Colon (tissue), 2 donors: Measurements from ENCODE around the gene GRHL1.

Experiments
- FAIRE-seq: peaks from 2 replicates; lab custom pipeline; 2012; peaks lifted over from hg19 to GRCh38; lab: Jason Lieb, UNC
- donor health status: control.
- donor health status: control.

Gene GRHL1

DNA sequence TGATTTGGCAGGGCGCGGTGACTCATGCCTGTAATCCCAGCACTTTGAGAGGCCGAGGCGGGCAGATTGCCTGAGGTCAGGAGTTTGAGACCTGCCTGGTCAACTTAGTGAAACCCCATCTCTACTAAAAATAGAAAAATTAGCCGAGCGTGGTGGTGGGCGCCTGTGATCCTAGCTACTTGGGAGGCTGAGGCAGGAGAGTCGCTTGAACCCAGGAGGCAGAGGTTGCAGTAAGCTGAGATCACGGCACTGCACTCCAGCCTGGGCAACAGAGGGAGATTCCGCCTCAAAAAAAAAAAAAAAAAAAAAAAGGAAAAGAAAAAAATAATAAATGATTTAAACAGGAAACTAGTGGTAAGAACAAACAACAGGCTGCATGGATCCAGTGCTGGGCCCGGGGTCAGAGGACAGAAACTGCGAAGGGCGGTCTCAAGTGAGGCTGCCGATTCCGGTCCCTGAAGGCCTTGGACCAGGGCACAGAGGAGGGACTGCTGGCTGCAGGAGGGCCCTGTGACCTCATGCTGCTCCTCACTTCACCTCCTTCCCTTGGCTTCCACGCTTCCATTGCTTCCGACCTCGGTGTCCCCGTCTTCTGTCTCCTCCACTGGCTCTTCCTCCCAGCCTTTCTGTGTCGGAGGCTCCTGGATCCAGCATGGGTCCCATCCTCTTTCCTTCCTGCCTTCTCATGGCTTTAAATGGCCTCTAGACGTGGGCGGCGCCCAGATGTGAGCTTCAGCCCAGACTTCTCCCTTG is 2.1 kb upstream of the GRHL1 start:
- no peak for FAIRE-seq

DNA sequence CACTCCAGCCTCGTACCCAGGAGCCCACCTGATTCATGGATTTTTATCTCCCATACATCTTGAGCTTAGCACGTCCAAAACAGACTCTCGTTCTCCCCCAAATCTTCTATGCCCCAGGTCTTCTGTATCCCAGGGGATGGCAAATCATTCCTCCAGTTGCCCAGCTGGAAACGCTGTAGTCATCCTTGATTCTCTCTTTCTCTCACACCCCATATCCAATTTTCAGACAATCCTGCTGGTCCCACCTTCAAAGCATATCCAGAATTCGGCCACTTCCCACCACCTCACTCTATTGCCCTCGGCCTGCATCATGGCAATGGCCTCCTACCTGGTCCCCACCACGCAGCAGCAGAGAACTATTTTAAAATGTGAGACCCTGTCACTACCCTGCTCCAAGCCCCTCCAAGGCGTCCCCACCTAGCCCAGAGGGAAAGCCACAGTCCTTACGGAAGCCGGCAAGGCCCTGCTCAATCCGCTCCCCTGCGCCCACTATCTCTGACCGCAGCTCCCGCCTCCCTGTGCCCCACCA is 1.4 kb upstream of the GRHL1 start:
- FAIRE-seq, result no peak

DNA sequence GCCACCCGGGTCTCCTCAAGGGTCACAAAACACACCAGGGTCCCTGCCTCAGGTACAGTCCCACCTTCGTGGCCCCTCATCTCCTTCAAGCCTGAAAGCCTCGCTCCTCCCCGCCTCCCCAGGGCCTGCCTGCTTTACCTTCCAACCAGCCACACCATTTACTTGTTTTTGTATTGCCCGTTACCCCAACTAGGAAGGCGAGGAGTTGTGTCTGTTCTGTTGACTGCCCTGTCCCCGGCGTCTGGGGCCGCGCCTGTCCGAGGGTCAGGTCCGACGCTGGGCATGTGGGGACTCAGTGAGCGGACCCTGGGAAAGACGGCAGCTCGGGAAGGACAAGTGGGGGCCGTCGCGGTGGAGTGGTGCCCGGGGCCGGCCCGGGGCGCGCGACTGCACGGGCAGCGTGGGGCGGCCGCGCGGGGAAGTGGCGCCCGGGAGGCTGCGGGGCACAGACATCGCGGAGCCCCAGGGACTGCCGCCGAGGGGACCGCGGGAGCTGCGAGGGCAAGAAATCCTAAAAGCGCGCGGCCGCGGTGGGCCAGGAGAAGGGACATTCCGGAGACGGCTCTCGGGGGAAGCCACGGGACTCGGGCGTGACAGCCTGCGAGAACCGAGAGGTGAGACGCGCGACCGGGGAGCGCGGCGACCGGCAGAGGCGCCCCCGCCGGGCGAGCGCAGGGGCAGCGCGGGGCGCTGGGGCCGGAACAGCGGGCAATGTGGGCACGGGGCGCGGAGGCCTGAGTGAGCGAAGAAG is 797 bp upstream of the GRHL1 start:
- no peak for FAIRE-seq

DNA sequence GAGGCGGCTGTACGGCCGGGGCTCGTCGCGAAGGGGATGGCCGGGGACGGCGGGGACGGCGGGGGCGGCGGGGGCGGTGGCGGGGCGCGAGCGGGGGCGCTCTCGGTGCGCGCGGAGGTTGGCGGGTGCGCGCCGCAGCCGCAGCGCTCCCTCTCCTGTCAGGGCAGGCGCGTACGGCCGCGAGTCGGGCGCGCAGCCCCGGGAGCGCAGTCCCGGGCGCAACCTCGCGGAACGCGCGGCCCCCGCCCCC is 296 bp upstream of the GRHL1 start:
- no peak for FAIRE-seq

DNA sequence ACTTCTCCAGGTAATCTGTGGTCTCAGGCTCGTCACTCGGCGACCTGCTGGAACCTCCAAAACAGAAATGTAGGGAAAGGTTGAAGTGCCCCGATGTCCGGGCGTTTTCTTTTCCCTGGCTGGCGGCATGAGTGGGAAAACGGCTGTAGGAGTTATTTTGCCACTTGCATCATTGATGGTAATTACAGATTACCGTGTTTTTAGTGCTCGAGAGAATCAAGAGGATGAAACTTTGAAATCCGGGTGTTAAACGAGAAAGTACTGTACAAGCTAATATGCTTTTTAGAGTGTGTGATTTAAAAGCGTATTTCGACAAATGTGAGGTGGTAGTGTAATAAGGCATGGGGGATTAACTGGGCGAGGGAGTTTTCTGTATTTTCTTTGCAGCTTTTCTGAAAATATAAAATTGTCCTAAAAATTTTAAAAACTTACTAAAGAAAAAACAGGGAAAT is 819 bp downstream of the GRHL1 start:
- no peak for FAIRE-seq

DNA sequence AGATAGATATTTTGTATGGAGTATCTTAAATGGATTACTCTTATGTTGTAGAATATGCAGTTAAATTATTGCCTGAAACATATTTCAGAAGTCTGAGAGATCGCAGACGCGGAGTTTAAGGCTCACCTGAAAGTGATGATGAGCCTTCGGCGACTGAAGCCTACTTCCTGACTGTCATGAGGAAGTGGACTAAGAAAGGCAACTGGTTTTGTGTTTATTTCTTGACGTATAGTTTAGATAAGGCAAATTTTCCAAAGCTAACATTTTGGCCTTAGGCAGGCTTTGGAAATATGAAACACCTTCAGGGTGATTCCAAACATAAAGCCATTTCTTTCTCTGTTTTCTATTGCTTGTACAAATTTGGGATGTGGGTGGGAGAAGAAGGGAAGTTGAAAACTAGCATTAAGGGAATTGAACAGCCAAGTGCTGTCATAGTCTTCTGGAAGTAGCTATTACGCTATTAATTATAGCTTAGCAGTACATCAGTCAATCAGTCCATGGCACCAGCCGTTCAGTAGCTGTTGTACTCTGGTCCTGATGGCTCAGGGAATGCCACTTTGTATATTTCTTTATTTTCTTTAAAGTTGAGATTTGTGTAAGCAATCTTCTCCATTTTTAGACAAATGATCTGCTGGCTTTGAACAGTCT is 1.5 kb downstream of the GRHL1 start:
- FAIRE-seq, result no peak

DNA sequence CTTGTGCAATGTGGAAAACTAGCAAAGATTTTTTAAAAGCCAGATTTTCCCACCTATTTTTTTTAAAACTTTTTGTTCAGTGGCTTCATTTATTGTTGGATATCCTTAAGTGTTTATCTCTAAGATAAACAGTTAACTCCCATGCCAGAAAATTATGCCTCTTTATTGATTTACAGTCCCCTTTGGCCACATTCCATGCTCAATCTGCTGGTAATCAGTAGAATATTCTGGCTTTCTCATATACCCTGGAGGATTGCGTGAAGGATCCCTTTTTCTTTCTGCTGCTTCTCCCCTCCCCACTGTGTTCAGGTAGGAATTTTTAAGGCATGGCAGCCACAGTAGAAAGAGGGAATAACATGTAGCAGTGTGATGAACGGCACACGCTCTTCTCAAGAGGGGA is 2.6 kb downstream of the GRHL1 start:
- no peak for FAIRE-seq

DNA sequence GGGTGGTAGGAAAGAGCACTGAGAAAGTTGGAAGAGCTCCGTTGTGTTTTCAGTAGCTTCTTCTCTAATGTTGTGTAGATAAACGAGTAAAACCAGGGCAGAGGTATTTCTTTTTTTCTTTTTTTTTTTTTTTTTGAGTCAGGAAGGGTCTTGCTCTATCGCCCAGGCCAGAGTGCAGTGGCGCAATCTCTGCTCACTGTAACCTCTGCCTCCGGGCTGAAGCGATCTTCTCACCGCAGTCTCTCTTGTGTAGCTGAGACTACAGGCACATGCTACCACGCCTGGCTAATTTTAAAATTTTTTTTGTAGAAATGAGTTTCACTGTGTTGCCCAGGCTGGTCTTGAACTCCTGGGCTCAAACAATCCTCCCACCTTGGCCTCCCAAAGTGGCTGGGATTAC is 6.6 kb downstream of the GRHL1 start:
- FAIRE-seq, result no peak

DNA sequence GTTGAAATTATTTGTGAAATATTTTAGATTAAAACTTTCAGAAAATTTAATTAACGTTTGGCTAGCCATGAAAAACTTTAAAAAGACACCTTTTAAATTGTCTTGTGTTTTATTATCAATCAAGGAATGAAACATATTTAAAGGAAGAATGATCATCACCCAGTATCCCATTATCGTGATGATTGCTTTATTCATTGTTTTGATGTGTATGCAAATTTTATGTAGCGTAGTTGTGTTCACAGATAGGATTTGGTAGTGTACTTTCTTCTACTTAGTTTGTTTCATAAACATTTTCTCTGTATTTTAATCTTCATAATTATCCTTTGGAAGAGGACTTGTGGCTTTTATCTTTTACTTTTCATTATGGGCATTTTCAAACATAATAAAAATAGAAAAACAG is 7.8 kb downstream of the GRHL1 start:
- no peak for FAIRE-seq

DNA sequence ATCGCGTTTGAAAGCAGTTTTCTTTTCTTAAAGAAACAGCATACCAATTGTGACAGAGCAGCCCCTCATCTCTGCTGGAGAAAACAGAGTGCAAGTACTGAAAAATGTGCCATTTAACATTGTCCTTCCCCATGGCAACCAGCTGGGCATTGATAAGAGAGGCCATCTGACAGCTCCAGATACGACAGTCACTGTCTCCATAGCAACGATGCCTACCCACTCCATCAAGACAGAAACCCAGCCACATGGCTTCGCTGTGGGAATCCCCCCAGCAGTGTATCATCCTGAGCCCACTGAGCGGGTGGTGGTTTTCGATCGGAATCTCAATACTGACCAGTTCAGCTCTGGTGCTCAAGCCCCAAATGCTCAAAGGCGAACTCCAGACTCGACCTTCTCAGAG is 9.5 kb downstream of the GRHL1 start:
- FAIRE-seq, result no peak

DNA sequence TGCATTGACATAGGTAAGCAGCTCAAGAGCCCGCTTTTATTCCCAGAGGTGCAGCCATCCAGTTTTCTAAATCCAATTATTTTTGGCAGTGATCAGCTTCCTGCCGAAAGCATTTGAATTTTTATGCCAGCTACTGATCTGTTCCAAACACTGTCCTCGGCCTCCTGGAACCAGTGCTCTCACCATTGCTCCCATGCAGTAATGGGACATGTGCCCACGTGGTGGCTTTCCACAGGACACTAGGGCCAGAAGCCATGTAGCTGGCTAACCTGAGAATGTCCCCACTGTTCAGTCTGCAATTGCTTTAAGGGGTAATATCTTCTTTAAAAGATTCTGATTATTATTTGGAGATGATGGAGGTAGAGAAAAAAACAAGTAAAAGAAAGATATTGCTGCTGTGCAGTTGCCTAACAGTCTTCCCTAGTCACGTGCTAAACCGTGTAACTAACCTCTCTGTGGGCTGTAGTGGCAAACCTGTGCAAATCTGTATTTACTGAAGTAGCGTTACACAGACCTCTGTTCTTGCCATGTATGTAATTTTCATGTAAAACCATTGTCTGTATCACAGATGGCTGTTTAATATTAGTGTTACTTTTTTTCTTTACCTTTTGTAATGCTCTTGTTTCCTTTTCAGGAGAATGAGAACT is 13.0 kb downstream of the GRHL1 start:
- no peak for FAIRE-seq

DNA sequence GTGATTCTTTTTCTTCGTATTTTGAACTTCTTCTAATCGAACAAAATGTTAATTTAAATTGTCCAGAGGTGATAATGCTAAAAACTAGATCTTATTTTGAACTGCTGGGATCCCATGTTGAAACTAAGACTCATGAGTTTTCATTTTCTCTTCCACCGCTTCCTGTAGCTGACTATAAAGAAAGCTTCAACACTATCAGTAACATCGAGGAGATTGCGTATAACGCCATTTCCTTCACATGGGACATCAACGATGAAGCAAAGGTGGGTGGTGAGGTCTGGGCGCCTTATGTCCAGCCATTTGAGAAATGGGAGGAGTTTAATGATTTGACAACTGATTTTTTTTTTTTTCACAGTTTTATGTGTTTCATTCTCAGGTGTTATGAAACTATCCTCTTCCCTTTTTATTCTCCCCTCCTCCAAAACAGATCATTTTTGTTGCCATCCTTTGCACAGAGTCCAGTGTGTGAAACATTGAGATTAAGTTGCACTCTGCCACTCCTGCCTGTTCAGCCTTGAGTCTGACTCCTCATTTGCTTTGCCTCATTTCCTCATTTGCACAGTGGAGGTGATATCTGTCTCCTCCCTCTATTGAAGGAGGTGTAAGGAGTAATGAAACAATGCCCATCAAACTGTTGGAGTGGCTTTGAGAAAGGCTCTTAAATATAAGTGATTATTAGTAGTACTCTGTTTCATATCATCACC is 13.8 kb downstream of the GRHL1 start:
- no peak for FAIRE-seq

DNA sequence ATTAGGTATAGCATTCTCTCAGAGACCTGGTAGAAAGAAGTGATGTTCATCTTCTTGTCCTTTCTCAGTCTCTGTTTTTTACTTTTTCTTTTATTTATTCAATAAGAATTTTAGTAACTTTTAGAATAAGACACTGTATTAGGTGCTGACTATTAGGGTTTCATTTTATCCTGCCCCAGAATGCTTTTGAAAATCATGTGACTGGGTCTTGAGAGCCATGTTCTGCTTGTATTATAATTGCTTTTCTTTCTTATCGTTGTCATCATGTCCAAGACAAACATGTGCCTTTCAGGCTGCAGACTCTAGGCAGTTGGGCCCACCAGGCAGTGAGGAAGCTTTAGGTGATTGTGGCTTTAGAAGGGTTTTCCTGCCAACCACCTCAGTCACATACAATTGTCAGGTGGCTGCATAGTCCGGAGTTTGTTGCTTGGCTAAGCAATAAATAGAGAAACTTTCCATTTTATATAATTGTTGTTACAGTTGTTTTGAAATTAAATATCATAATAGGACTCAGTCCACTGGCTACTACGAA is 15.1 kb downstream of the GRHL1 start:
- FAIRE-seq, result no peak

DNA sequence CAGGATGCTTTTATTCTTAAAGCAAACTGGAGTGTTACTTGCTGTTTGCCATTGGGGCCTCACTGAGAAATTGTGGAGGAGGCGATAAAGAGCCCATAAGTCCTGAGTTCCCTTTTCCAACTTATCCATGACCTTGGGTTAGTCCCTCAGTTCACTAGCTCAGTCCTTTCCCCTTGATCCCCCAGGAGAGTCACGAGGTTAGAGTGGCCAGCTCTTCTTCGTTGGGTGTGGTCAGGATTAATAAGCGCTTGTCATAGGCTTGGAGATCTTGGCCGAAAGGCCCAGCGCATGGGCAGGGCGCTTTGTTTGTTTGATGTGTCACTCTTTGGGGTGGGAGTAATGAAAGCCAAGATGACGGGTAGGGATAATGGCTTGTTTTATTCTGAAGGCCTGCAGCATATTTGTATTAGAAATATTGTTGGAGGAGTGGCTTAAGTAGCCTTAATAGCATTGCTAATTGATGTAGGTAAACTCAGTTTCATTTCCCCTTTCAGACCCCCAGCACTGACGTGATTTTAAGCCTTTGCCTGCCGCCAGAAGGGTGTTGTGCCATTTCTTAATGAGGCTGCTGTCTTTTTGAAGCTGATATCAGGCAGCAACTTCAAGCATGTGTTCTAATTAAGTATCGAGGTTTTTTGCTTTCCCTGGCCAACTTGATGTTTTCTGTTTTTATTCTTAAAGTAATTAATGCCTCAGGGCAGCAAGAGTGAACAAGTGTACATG is 15.7 kb downstream of the GRHL1 start:
- FAIRE-seq, result no peak

DNA sequence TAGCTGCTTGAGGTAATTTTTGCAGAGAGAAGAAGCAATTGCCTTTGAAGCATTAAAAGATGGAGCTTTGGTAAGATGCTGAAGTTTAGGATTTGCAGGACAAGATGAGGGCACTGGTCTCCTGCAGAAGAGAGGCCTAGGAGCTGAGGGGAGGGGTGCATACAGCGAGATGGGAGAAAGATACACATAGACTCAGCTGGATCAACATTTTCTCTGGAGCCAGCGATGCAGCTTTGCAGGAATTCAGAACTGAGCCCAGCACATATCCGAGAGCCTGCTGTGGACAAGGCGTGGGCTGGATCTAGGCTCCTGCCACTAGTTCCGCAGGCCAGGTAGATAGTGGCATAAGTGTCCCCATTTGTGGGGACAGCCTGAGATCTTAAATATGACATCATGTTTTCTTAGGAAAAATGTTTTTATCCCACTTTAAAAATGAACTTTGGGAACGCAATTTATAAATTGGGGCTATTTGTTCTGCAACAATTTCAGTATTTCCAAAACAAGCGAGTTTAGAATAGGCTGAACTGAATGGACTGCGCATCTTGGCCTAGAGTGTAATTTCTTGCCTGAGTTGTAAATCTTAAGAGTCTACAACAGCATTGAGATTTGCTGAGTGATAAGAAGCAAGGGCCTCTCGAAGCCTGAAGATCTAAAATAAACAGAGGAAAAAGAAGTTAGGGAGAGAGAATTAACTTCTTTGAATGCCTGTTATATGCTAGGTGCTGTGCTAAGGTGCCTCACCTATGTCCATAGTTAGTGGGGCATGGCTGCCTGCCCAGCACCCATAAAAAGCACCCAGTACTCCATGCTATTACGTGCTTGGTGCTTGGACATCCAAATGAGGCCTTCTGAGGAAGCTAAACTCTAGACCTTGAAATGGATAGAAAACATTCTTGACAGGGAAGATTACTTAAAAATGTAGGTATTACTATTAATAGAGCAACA is 17.3 kb downstream of the GRHL1 start:
- FAIRE-seq, result no peak

DNA sequence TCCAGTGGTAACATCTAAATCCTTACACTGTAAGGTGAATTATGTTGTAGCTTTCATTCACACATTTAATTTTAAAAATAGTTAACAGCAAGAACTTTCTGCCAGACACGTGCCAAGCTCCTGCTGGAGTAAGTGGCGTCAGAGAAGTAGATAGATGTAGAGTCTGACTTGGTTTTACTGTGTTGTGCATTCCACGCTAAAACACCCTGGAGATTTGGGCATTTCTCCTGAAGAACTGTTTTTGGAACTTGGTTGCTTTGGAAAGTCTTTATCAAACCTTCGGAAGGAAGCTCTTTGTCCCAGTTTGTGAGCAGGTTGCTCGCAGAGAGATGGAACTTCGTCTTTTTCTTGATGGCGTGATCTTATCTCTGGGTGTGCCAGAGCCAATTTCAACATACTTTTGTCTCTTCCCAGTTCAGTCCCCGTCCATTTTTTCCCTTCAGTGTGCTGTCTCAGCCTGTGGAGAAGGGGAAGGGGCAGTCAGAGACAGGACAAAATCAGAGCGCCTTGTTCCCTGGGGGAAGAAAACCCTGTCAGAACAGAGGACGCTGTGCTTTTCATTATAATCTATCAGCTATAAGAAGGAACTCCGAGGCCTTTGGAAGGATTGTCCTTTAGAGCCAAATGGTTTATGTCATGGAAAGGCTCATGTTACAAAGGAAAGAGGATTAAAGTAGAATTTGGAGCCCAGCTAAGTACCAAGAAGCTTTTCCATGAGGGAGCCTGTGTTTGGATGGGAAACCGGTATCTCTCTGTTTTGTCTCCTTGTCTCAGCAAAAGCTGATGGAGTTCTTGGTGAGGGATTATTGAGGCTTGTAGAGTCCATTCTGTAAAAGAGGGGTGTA is 18.9 kb downstream of the GRHL1 start:
- FAIRE-seq, result no peak

DNA sequence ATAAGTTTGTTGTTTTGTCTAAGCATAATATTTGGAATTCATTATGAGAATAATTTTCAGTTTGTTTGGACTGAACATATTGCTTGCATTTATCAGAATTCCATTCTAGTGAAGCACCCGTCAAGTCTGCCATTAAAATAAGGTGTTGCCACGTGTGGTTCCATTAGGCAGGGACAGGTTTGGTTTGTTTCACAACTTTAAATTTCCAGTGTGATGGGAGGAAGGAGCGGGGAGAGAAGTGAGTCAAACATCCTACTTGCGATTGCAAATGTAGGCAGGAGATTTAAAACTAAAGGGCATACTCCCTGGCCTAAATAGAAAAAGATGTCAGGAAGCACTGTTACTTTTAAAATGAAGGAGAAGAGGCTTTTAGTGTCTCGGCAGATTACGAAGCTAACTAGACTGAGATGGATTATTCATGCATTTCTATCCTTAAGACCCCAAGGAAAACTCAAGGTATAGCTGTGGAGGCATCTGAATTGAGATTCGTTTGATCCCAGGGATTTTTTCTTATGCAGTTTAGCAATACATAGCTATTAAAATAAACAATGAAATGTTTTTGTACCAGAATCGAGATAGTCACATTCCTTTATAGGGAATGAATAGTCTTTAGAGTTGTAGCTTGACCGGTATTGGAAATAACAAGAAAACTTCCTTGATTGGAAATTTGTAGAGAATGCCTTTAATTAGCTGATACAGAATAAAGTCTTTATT is 19.8 kb downstream of the GRHL1 start:
- no peak for FAIRE-seq

DNA sequence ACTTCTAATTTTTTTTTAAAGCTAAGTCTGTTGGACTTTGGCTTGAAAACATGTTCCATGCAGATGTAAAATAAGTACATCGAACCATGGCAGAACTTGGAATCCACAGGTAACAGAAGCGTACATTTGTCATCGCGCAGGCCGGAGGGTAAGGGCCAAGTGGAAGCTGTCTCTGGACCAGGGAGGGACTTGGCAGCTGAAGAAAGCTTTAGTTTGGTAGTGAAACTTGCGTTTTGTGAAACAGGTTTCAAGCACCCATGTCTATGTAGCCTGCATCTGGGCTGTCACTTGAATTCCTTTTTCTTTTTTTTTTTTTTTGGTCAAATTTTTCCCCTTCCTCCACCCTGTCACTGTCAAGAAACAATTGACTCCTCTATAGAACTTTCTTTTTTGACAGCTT is 20.4 kb downstream of the GRHL1 start:
- no peak for FAIRE-seq
